NCI-H1105 (cell line): Measurements from ENCODE around the gene SRM.
A peak's percentile ranks its signal among the peaks of the same experiment; 100 is the strongest.
"Not testable (repeated sequence)": the region's sequence is repeated elsewhere in the genome, so short reads cannot be mapped to it uniquely, and the experiment has no call there.

Experiments
- DNase-seq: peaks from one replicate; lab custom pipeline; 2025; lab: John Stamatoyannopoulos, UW

Gene SRM

DNA sequence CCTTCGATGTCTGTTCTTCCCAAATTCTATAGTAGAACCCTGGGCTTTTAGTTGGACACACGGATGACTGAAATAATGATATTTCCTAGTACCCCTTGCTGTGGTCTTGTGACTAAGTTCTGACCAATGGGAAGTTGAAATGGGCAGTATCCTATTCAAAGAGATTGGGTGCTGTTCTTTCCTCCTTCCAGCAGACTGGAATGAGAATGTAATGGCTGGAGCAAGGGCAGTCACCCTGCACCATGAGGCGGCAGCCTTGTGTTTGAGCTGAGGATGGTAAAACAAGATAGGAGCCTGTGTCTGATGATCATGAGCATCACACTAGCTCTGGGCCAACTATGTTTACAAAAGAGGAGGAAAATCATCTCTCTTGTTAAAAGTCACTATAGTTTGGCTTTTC lies 5.1 kb upstream of the SRM start:
- no peak for DNase-seq

DNA sequence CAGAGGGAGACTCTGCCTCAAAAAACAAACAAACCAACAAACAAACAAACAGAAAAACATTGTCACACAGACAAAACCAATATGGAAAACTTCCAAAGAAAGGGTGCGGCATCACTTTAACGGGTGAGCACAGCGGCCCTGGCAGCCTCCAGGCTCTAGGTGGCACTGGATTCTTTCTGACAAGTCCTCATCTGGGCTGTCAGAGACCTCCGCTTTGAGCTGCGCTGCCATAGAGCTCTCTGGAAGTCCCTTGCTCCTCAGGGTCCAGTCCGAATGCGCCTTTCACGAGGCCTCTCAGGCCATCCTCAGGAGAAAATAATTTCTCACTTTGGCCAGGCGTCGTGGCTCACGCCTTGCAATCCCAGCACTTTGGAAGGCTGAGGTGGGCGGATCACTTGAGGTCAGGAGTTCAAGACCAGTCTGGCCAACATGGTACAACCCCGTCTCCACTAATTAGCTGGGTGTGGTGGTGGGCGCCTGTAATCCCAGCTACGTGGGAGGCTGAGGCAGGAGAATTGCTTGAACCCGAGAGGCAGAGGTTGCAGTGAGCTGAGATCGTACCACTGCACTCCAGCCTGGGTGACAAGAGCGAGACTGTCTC lies 4.2 kb upstream of the SRM start:
- DNase-seq = not testable (repeated sequence)

DNA sequence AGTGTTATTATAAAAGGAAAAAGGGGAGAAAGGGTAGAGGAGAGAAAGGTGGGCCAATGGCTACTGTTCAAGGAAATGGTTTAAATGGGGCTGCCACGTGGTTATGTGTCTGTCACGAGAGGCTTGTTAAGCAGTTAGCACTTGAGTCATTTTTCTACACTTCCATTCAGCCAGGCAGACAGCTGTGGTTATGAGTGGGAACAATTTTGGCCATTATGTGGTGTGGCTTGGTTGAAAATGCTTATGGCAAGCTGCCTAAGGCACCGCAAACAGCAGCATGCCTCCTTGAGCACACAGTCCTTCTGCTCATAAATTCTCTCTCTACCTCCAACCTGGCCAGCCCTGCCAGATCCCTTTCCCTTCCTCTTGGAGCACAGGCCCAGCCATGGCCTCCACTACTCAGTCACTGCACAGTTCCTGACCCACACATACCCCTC lies 3.2 kb upstream of the SRM start:
- DNase-seq = peak; percentile 44

DNA sequence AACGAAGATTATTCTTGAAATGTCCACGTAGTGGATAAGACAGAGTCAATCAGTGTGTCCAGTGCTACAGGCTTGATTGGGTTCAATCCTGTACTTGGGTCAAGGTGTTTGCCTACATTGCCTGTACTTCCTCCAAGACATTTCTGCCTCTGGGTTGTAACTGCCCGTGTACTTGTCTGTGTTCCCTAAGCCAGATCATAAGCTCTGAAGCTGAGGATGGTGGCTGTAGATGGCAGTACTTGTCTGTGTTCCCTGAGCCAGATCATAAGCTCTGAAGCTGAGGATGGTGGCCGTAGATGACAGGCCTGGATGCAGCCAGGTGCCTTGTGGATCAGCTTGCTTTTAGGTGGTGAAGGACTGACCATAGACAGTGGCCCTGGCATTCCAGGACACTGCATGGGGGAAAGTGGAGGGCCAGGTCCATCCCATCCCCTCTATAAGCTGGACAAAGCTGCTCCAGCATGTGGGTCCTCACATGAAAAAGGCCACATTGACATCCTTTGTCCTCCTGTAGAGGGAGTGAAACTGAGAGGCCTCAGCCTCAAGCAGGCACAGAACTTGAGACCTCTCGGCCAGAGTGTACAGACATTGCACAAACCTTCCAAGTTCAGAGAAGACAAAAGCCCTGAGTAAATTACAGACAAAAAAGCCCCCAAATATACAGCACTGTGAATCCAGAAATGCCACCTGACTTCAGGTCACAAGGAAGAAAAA lies 2.0 kb upstream of the SRM start:
- no peak for DNase-seq

DNA sequence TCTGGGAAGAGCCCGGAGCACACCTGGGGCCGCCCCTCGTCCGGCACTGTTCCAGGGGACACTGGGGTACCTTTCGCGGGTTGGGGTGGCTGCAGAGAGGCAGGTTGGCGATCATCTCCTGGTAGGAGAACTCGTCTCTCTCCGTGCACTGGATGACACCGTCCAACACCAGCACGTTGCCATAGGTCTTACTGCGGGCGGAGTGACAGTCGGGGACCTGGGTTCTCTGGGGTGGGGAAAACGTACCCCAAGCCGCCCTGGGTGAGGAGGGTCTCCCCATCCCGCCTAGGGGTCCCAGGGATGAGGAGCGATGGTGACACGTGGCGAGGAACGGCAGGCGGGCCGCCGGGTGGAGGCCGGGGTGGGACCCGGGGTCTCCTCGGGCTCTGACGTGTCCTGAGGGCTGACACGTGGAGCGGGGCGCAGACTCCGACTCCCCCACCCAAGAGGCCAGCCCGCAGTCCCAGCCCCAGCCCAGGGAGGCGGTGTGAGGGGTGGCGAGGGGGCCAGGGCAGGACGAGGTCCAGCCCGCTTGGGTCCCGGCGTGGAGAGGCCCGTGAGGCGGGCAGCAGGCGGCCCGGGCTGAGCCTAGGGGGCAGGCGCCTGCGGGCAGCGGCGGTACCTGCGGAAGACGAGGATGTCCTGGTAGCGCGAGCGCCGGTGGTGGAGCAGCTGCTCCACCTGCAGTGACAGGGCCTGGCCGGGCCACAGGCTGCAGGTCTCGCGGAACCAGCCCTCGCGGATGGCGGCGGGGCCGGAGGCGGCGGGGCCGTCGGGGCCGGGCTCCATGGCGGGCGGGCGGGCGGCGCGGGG lies 457 bp downstream of the SRM start:
- DNase-seq = peak; percentile 50

DNA sequence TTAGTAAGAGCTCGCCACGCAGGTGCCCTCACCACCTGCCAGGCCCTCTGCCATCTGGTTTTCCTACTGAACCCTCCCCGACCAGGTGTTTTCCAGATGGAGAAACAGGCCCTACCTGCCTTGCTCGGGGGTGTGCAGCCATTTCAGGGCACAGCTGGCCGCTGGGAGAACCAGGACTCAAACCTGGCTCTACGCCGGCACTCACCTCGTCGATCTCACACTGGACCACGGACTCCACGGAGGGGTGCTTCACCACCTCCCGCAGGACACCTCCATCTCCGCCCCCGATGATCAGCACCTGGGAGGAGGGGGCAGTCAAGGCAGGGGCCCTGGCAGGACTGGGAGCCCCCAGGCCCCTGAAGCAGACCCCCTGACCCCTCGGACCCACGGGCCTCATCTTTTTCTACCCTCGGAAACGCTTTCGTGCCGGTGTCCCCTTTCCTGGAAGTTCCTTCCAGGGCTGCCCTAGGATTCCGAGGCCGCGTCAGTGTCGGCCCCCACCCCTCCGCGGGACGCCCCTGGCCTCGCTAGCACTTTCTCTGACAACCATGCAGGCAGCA lies 1.1 kb downstream of the SRM start:
- DNase-seq = peak; percentile 91

DNA sequence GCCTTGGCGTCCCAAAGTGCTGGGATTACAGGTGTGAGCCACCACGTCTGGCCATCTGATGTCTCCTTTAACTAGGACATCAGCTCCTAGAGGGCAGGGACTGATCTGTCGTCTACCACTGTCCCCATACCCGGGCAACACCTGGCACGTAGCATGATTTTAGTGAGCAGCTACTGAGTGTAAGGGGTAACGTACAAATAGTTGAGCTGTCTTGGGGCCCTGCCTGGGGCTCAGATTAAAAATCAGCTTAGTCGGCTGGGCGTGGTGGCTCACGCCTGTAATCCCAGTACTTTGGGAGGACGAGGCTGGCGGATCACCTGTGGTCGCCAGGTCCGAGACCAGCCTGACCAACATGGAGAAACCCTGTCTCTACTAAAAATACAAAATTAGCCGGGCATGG lies 1.8 kb downstream of the SRM start:
- no peak for DNase-seq

DNA sequence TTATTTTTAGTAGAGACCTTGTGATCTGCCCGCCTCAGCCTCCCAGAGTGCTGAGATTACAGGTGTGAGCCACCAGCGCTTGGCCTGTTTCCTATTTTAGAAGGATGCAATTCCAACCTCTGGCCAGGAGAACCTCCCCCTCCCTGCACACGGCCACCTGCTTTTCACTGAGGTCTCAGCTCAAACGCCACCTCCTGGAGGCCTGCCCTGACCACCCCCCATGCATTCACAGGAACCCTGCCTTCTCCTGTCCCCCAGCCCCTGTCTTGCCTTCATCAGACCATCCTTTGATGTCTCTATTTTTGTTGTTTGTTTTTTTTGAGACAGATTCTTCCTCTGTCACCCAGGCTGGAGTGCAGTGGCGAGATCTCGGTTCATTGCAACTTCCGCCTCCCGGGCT lies 2.3 kb downstream of the SRM start:
- no peak for DNase-seq

DNA sequence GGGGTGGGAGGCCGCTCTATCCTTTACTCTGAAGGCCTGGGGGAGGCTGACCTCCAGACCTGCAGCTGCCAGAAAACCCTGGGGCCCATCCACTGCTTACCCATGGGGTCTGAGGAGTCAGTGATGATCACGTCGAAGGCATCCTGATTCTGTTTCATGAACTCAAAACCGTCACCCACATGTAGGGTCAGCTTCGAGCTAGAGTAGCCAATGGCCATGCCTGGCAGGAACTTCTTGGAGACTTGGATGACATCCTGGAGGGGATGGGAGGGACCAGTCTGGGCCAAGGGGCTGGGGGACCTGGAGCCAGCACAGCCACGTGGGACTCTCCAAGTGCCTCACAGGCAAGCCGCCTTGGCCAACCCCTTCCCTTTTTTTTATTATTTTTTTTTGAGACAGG lies 3.3 kb downstream of the SRM start:
- no peak for DNase-seq

DNA sequence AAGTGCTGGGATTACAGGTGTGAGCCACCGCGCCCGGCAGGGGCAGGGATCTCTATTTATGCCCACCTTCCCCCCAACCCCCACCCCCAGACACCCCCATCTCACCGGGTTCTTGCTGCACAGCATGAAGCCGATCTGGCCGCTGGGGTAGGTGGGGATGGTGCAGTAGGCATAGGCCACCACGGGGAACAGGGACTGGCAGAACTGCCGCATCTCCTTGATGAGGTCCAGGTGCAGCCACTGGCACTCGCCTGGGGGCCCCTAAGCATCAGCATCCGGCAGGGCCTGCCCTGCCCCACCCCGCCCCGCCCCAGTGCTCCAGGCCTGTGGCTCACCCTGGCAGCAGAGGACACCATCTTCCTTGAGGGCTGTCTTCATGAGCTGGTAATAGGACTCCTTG lies 4.1 kb downstream of the SRM start:
- DNase-seq = no peak

DNA sequence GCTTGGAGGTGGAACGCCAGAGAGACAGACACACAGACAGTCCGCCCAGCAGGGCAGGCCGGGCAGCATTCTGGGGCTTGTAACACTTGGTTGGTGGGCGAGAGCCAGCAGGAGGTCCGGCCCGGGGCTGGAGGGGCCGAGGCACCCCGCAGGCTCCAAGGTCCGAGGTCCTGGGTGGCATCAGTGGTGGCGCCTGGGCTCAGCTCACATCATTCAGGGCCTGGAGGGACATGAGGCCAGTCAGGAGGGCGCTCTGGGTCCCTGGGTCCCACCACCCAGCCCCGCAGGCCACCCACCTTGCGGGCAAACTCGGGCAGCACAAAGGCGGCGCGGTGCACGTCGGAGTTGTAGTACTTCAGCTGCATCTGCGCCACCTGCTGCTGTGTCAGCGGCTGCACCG lies 5.2 kb downstream of the SRM start:
- no peak for DNase-seq

DNA sequence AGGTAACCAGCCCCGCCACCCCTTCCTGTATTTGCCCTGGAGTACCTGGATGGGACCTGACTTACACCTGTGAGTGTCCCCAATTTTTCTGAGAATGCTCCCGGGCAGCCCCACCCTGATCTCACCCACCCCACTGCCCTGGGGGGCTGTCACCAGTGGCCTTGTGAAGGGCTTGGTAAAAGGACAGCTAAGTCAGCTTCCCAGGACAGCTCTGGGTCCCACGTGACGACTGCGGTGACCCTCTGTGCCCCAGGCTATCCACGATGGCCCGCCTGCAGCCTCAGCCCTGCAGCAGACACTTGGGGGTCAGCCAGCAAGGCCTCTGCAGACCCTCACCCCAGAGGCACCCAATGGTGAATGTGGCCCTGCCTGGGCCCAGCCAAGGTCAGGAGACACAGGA lies 5.6 kb downstream of the SRM start:
- DNase-seq = no peak

DNA sequence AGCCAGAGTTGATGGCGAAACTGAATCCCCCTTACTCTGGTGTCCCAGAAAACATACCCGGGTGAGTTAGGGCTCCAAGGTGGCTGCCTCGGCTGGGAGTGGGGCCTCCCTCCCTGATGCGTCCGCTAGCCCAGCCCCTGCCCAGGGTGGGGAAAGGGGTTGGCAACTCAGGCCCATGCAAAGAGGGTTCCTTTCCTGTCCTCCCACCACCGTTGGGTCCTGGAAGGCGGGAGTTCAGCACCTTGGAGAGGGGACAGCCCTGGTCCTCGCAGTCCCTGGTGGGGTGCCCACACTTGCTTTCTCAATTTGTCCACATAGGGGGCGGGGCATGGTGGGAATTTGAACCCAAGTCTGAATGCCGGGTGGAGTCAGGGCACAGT lies 6.1 kb downstream of the SRM start:
- DNase-seq = peak; percentile 39

DNA sequence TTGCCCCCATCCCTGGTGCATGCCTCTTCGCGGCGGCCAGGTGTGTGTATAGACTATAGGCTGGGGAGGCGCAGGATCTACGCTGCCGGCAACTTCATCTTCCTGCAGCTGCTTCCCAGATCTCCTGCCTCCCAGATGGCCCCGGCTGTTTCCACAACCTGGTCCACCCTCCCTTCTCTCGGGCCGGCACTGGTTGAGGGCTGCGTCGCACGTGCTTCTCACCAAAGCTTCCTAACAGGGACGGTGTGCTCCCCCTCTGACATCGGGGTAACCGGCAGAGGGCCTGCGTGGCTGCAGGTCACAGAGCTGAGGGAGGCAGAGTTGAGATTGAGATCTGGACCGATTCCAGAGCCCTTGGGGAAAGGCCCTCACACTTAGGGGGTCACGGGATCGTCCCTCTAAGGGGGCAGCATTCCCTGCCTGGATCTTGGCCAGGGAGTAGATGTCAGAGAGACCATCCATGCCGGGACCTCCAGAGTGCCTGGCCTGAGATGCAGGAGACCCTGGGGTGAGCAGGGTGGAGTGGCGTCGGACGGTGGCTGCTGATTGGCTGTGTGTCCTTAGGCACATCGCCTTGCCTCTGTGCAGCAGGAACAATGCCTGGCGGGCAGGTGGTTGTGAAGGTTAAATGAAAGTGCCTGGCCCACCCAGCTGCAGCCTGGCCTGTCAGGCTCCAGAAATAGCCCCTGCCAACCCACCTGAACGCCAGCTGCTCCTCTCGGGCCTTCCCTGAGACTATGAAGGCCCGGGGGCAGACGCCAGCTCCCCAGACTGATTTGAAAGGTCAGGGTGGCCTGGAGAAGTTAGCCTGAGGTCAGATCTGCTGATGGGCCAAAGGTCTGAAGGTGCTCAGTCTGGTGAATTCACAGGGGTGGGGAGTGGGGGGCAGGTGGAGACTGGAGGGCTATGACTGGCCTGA lies 6.7 kb downstream of the SRM start:
- DNase-seq = peak; percentile 87

DNA sequence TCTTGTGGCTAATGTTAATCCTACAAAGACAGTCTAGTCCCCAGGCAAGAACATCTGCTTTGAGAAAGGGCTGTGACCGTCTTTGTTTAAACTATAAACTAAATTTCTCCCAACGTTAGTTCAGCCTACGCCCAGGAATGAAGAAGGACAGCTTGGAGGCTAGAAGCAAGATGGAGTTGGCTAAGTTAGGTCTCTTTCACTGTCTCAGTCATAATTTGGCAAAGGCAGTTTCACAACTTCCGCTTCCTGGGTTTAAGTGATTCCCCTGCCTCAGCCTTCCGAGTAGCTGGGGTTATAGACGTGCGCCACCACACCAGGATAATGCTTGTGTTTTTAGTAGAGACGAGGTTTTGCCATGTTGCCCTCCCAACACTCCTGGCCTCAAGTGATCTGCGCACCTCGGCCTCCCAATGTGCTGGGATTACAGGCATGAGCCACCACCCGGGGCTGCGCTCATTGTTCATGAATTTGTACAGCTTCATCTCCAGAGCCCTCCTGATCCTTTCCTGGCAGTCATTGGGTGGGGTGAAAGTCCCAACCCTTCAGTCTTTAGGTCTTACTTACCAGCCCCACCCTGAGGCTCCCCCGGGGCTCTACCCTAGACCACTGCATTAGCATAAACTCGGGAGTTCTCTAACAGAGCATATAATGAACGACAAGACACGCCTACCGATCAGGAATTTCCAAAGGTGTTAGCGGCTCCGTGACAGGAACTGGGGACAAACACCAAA lies 7.9 kb downstream of the SRM start:
- no peak for DNase-seq

DNA sequence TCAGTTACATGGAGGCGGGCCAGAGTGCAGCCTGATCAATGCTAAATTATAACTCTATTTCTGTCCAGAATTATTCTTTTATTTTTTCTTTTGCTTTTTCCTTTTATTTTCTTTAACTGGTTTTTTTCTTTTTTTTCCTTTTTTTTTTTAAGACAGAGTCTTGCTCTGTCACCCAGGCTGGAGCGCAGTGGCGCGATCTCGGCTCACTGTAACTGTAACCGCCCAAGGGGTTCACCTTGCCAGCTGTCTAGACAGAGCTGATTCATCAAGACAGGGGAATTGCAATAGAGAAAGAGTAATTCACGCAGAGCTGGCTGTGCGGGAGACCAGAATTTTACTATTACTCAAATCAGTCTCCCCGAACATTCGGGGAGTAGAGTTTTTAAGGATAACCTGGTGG lies 8.7 kb downstream of the SRM start:
- DNase-seq = not testable (repeated sequence)

DNA sequence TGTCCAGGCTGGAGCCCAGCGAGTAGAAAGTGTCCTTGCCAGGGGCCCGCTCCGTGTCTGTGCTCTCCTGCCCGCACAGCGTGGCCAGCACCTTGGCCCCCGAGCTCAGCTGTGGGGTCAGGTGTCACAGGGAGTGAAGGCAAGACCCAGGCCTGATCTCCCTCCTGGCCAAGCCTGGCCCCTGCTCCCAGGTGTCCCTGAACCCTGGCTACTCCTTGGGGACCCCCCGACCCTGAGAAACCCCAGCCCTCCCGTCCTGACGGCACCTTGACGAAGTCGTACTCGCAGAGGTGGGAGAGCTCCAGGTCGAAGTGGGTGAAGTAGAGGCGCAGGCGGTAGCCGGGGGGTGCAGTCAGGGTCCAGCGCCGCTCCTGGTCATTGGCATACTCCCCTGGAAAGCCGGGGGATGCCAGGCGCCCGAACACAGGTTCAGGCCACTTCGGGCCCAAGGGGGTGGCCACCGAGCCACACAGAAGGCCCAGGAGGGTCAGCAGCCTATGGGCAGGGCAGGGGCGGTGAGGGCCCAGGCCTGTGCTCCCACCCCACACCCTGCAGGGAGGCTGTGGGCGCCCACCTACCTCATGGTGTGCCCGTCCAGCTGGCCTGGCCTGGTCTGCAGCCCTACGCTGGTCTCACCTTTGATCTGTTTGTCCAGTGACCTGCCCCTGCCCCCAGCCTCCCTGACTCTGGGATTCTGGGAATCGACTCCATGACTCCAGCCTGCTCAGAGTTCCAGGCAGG lies 13.0 kb downstream of the SRM start, which contains the start of gene MASP2:
MASP2 (minus strand) TSS at position 615 of the 741 bp plus-strand sequence; CDS start at position 583, 32 bp downstream.
- no peak for DNase-seq

DNA sequence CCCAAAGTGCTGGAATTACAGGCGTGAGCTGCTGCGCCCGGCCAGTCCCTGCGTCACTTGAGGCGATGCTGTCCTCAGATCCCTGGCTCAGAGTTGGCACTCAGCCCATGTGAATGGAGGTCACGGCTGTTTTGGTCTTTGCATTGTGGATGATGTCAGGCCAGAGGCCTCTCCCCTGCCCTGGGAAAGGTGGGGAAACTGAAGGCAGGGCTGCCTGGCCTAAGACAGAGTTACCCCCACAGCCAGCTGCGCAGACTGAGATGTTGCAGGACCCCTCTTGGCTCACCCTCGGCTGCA lies 13.6 kb downstream of the SRM start:
- no peak for DNase-seq

DNA sequence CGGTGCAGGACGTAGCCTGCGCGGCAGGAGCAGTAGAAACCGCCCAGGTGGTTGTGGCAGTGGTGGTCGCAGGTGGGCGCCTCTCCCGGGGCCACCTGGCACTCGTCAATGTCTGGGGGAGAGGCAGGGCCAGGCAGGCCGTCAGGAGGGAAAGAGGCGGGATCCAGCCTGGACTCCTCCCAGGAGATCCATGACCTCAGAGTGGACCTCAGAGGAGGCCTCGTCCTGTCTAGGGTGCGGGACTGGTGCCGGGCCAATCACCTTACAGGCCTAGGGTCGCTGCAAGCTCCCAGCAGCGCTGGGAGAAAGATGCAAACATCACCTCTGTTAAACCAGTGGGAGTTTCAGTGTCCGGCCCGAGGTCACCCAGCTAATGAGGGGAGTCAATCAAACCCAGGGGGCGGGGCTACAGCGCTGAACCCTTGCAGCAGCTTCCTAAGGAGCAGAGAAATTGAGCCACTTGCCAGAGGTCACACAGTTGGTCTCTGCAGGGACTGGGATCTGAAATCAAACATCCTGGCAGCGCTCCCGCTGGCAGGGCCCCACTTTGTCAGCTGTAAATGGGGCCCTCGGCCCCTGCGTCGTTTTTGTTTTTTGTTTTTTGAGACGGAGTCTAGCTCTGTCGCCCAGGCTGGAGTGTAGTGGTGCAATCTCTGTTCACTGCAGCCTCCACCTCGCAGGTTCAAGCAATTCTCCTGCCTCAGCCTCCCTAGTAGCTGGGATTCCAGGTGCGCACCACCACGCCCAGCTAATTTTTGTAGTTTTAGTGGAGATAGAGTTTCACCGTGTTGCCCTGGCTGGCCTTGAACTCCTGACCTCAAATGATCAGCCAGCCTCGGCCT lies 14.2 kb downstream of the SRM start:
- DNase-seq = no peak
